ENCODE results near the gene OR2T27.
"Not testable (repeated sequence)": the region's sequence is repeated elsewhere in the genome, so short reads cannot be mapped to it uniquely, and the experiment has no call there.

OR2T27 gene, protein sequence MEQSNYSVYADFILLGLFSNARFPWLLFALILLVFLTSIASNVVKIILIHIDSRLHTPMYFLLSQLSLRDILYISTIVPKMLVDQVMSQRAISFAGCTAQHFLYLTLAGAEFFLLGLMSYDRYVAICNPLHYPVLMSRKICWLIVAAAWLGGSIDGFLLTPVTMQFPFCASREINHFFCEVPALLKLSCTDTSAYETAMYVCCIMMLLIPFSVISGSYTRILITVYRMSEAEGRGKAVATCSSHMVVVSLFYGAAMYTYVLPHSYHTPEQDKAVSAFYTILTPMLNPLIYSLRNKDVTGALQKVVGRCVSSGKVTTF
- long read RNA-seq = 0 reads

- not testable (repeated sequence) for H3K4me3 ChIP-seq (replicated peaks; ENCODE audit: insufficient read depth, low read length); H3K27ac ChIP-seq (replicated peaks); H3K27me3 ChIP-seq (ENCODE audit: insufficient read depth, poor library complexity, severe bottlenecking); DNase-seq (ENCODE audit: low read depth in 1 of 2, low spot score in 1 of 2)
These were observed at the start of gene OR2T27 for GRCh38 chr1:248655354-248655753. OR2T27 (minus strand) TSS chr1:248655528; CDS start chr1:248650884, 4,644 bp downstream.

GRCh38 chr1:248704606-248705005 lies 49.3 kb upstream of the OR2T27 start:
- no peak for TF ChIP-seq CTCF (IDR thresholded peaks at IDR 0.05; ENCODE audit: insufficient read depth, low read length)
- no peak for TF ChIP-seq SPI1 (IDR thresholded peaks at IDR 0.05; ENCODE audit: borderline replicate concordance, low read depth)
- TF ChIP-seq GABPA (IDR thresholded peaks at IDR 0.05; ENCODE audit: low read depth) = no peak
- TF ChIP-seq POLR2AphosphoS5 (IDR thresholded peaks at IDR 0.05; ENCODE audit: low read depth) = no peak
- no peak for TF ChIP-seq REST (IDR thresholded peaks at IDR 0.05; ENCODE audit: insufficient replicate concordance, low read depth)
- no peaks in the 10 kb centered on the region for H3K27me3 ChIP-seq (ENCODE audit: insufficient read depth, poor library complexity, severe bottlenecking)
- no peak overlapping the region for H3K27ac ChIP-seq (replicated peaks)
- no peak for DNase-seq (ENCODE audit: low read depth in 1 of 2, low spot score in 1 of 2)
- H3K4me3 ChIP-seq (replicated peaks; ENCODE audit: insufficient read depth, low read length) = no peak overlapping the region

GRCh38 chr1:248703674-248704073 lies 48.3 kb upstream of the OR2T27 start:
- TF ChIP-seq POLR2AphosphoS5 (IDR thresholded peaks at IDR 0.05; ENCODE audit: low read depth) (no peak), GABPA (IDR thresholded peaks at IDR 0.05; ENCODE audit: low read depth) (no peak), CTCF (IDR thresholded peaks at IDR 0.05; ENCODE audit: insufficient read depth, low read length) (no peak), SPI1 (IDR thresholded peaks at IDR 0.05; ENCODE audit: borderline replicate concordance, low read depth) (no peak), REST (IDR thresholded peaks at IDR 0.05; ENCODE audit: insufficient replicate concordance, low read depth) (no peak)
- Histone ChIP-seq H3K27ac (replicated peaks) (no peak overlapping the region), H3K27me3 (ENCODE audit: insufficient read depth, poor library complexity, severe bottlenecking) (no peaks in the 10 kb centered on the region), H3K4me3 (replicated peaks; ENCODE audit: insufficient read depth, low read length) (no peak overlapping the region)
- no peak for DNase-seq (ENCODE audit: low read depth in 1 of 2, low spot score in 1 of 2)

GRCh38 chr1:248702714-248703113 lies 47.4 kb upstream of the OR2T27 start, which contains the start of gene OR14I1:
OR14I1 (minus strand) TSS chr1:248702766.
- Histone ChIP-seq H3K4me3 (replicated peaks; ENCODE audit: insufficient read depth, low read length) (no peak within 1 kb of the TSS), H3K27ac (replicated peaks) (no peak within 1 kb of the TSS), H3K27me3 (ENCODE audit: insufficient read depth, poor library complexity, severe bottlenecking) (no peaks in the 10 kb centered on the region)
- TF ChIP-seq GABPA (IDR thresholded peaks at IDR 0.05; ENCODE audit: low read depth) (no peak), REST (IDR thresholded peaks at IDR 0.05; ENCODE audit: insufficient replicate concordance, low read depth) (no peak)
- no peak for DNase-seq (ENCODE audit: low read depth in 1 of 2, low spot score in 1 of 2)
